Activated CD4-positive, alpha-beta memory T cell treated with anti-CD3 and anti-CD28 coated beads, Interleukin-2, amount 10 ng/mL, durations not matched to agents 7 days and 5 days (primary cell): ENCODE data around the gene UST. TPM values are rescaled to one million over a fixed set of nuclear protein-coding genes. Genes with fewer than 3 reads are reported as not detected.
"Not testable (repeated sequence)": the region's sequence is repeated elsewhere in the genome, so short reads cannot be mapped to it uniquely, and the experiment has no call there.

Experiments
- CTCF ChIA-PET: fragments of 350-600 bp; sonication (Branson Sonifier 250); formaldehyde crosslinking; loops from one replicate; lab custom pipeline; 2021; ENCODE audit warnings: antibody characterized with exemption, inconsistent platforms; lab: Charles Lee
- POLR2A ChIA-PET: fragments of 350-600 bp; sonication (Branson Sonifier 250); formaldehyde crosslinking; loops from one replicate; lab custom pipeline; 2021; ENCODE audit warnings: antibody characterized with exemption; lab: Charles Lee
- DNase-seq: peaks from one replicate; pipeline ENCODE4 v3.0.0-alpha.2; 2020
- H3K27ac Mint-ChIP-seq: one replicate; pipeline ENCODE4 v1.8.0; 2021; ENCODE audit warnings: mild to moderate bottlenecking, mixed read lengths
- H3K27me3 Mint-ChIP-seq: one replicate; pipeline ENCODE4 v1.8.0; 2021; ENCODE audit warnings: mixed read lengths
- H3K36me3 Mint-ChIP-seq: one replicate; pipeline ENCODE4 v1.8.0; 2021; ENCODE audit warnings: low read depth, mixed read lengths
- H3K4me1 Mint-ChIP-seq: one replicate; pipeline ENCODE4 v1.8.0; 2021; ENCODE audit warnings: mixed read lengths
- H3K4me3 Mint-ChIP-seq: one replicate; pipeline ENCODE4 v1.8.0; 2021; ENCODE audit warnings: mild to moderate bottlenecking, mixed read lengths
- H3K9me3 Mint-ChIP-seq: one replicate; pipeline ENCODE4 v1.8.0; 2021; ENCODE audit warnings: mixed read lengths
- total RNA-seq, 2 experiments: library from RNA; stranded (reverse); gene quantifications; one replicate each; pipeline ENCODE4 v1.2.3, GENCODE V29; 2021

The UST gene
- total RNA-seq, 2 experiments from 2014 or later: 0.80 to 0.93 TPM

DNA sequence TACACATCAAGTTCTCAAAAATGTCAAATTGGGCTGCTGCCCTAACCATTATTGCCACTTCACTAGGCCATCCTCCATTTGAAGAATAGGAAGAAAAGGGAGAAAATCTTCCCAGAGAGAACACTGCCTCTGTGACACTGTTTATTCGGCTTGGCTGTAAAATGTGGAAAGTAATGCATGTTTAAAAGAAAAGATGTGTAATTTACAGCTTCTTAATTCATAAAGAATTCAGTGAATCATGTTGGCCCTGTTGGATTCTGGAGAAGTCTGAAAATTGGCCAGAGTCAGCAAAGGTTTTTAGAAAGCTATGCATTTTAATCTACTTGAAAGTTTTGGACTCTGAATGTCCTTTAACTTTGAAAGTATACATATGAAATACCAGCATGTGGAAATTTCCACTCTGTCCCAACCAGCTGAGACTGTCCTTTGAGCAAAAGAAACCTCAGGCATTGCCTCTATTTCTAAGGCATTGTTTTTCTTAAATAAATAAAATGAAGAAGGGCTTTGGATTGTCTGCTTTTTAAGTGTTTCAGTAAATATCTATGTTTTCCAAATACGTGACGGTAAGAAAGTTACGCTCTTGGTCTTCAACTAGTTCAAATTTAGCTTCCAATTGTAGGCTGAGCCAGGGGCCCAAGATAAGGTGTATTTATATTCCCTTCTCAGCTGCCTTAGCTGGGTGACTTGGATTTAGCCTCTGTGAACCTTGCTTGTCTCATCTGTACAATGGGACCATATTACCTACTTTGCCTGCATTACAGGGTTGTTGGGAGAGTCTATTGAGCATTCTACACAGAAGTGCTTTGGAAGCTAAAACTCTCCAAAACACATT is 222.2 kb downstream of the UST start:
- Mint-ChIP-seq H3K36me3 (no peaks in the 10 kb centered on the region), H3K27ac (no peak overlapping the region), H3K4me3 (no peak overlapping the region), H3K4me1 (no peaks in the 10 kb centered on the region), H3K27me3 (peaks cover 18% of the 10 kb centered on the region), H3K9me3 (no peaks in the 10 kb centered on the region)
- ChIA-PET CTCF (no interaction called here), POLR2A (no interaction called here)
- no peak for DNase-seq

DNA sequence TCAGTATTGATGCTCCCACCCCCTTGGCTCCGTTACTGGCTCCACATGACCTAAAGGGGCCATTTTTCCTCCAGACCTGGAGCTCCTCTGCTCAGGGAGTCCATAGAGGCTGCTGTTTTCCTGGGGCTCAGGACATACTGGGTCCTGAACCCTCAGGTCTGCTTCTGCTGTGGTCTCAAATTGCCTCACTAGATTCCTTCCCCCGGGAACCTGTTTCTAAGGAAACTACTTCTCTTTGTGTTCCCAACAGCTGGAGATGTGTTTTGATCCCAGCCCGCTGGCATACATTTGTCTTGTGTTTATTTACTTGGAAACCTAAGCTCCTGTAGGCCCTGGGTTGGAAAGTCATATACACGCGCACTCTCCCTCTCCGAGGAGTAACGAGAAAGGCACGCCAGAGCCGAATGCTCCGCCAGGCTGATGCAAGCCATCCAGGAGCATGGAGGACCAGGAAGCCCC is 222.8 kb downstream of the UST start:
- Mint-ChIP-seq H3K27ac (no peak overlapping the region), H3K4me3 (no peak overlapping the region), H3K4me1 (no peaks in the 10 kb centered on the region), H3K27me3 (peaks cover 18% of the 10 kb centered on the region), H3K36me3 (no peaks in the 10 kb centered on the region), H3K9me3 (no peaks in the 10 kb centered on the region)
- CTCF ChIA-PET: no interaction called here
- POLR2A ChIA-PET: no interaction called here
- no peak for DNase-seq

DNA sequence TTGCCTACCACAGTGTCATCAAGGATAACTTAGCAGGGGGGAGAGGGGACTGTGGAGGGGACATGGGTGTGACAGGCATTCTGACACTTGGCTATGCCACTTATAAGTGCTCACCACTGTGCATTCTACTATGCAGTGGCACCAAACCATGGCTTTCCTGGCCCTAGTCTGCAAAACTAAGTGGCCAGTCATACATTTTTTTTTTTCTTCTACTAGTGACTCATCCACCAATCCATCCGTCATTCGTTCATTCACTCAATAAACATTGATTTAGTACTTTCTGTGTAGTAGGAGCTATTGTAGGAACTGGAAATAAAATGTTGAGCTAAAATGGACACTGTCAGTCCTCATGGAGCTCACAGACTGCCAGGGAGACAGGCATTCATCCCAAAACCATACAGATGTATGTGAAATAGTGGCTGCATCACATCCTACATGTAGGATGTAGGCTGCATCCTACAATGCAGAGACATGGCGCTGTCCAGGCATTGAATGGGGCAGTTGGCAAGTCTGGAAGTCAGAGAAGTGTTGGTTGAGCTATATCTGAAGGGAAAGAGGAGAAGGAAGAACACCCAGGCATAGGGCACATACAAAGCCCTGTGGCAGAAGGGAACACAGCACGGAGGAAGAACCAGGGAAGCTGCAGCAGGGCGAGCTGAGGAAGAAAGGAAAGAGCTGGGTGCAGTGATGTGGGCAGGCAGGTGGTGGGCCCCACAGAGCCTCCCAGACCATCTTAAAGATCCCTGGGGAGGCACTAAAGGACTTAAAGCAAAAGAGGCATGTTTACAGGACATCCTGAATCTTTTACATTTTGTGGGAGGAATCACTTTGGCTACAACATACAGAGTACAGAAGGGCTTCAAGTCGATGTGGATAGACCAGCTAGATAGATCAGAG is 224.4 kb downstream of the UST start:
- CTCF ChIA-PET: interaction anchor here (1.1 to 1.9 kb wide), 2 partner anchors 393 to 461 kb away, joined by 4 to 7 read pairs; no protein-coding TSS in a partner anchor
- Mint-ChIP-seq H3K4me1 (no peaks in the 10 kb centered on the region), H3K27ac (no peak overlapping the region), H3K9me3 (no peaks in the 10 kb centered on the region), H3K27me3 (peaks cover 20% of the 10 kb centered on the region), H3K4me3 (no peak overlapping the region), H3K36me3 (no peaks in the 10 kb centered on the region)
- DNase-seq: no peak
- POLR2A ChIA-PET: no interaction called here

DNA sequence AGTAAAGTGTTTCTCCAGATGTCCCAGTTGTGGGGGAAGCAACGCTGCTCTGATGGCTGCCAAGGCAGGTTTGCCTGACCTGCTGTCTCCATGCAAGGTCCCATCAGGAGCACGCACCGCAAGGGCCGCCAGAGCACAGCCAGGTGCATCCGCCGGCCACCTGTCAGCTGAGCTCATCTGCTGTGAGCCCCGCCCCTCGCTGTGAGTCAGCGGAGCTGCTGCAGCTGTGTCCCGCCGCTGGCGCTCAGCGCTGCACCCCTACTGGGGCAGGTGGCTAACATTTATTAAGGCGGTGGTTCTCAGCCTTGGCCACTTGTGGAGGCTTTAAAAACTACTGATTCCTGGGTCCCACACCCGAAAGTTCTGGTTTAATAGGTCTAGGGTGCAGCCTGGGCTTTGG is 225.7 kb downstream of the UST start:
- peaks cover 20% of the 10 kb centered on the region for H3K27me3 Mint-ChIP-seq
- H3K4me3 Mint-ChIP-seq: no peak overlapping the region
- H3K27ac Mint-ChIP-seq: no peak overlapping the region
- CTCF ChIA-PET: interaction anchor here (1.1 to 1.9 kb wide), 3 partner anchors 17 to 459 kb away, joined by 3 to 7 read pairs (median 4); no protein-coding TSS in a partner anchor
- no peaks in the 10 kb centered on the region for H3K4me1 Mint-ChIP-seq
- peak; percentile 49 for DNase-seq
- no peaks in the 10 kb centered on the region for H3K9me3 Mint-ChIP-seq
- H3K36me3 Mint-ChIP-seq: no peaks in the 10 kb centered on the region
- POLR2A ChIA-PET: no interaction called here

DNA sequence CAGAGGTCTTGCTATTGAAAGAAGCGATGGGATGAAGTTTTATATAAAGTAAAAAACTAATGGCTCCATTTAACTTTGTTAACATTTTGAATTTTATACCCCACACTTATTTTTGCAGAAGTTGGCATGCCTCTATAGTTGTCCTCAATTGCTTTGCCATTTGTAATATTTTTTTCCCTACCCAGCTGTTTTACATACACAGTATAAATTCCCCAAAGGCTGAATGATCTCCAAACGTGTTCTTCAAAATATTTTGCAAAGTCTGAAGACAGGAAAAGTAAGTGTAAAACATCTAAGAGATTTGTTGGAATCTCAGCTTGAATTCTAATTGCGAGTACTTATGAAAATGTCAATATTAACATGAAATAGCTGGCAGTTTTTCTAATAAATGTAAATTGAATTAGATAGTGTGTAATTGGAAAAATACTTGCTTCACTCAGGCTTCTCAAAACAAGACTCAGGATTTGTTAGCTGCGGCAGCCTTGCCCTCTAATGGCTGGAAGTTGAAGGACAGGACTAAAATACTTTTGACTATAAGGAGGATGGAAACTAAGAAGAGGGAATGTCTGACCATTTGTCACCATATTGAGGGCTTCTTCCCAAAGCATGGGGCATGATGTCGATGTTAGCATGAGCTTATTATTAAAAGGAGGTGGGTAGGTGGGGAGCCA is 226.8 kb downstream of the UST start:
- no peaks in the 10 kb centered on the region for H3K4me1 Mint-ChIP-seq
- H3K27me3 Mint-ChIP-seq: peaks cover 20% of the 10 kb centered on the region
- no peak for DNase-seq
- ChIA-PET POLR2A (no interaction called here), CTCF (interaction anchor here (1.3 kb wide), 1 partner anchor 396 kb away, joined by 4 read pairs; no protein-coding TSS in a partner anchor)
- no peak overlapping the region for H3K27ac Mint-ChIP-seq
- no peaks in the 10 kb centered on the region for H3K9me3 Mint-ChIP-seq
- no peaks in the 10 kb centered on the region for H3K36me3 Mint-ChIP-seq
- H3K4me3 Mint-ChIP-seq: no peak overlapping the region

DNA sequence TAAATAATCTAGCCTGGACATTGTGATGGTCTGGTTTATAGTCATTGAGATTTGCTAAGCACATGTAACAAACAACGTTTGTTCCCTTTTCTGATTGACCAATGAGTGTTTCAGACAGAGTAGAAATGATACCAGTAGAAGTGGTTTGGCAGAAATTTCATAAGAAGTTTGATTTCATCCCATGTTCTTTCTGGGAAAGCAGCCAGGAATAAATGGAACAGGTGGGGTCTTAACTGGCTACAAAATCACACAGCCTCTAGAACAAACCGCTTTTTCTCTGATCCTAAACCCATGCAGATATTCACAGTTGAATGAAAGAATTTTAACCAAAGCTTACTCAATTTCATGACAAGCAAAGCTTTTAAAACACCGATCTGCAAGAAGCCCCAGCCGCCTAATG is 227.5 kb downstream of the UST start:
- no peak overlapping the region for H3K4me3 Mint-ChIP-seq
- no peaks in the 10 kb centered on the region for H3K36me3 Mint-ChIP-seq
- DNase-seq: no peak
- ChIA-PET CTCF (interaction anchor here (1.3 kb wide), 1 partner anchor 397 kb away, joined by 4 read pairs; no protein-coding TSS in a partner anchor), POLR2A (no interaction called here)
- peaks cover 20% of the 10 kb centered on the region for H3K27me3 Mint-ChIP-seq
- no peak overlapping the region for H3K27ac Mint-ChIP-seq
- H3K9me3 Mint-ChIP-seq: no peaks in the 10 kb centered on the region
- no peaks in the 10 kb centered on the region for H3K4me1 Mint-ChIP-seq

DNA sequence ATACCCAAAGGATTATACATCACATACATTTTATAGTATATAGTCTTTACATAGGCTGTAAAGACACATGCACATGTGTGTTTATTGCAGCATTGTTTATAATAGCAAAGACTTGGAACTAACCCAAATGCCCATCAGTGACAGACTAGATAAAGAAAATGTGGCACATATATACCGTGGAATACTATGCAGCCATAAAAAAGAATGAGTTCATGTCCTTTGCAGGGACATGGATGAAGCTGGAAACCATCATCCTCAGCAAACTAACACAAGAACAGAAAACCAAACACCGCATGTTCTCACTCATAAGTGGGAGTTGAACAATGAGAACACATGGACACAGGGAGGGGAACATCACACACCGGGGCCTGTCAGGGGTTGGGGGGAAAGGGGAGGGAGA is 231.5 kb downstream of the UST start:
- H3K4me3 Mint-ChIP-seq, CTCF ChIA-PET, H3K36me3 Mint-ChIP-seq, H3K27ac Mint-ChIP-seq, POLR2A ChIA-PET, DNase-seq, H3K27me3 Mint-ChIP-seq, H3K4me1 Mint-ChIP-seq, H3K9me3 Mint-ChIP-seq: not testable (repeated sequence)

DNA sequence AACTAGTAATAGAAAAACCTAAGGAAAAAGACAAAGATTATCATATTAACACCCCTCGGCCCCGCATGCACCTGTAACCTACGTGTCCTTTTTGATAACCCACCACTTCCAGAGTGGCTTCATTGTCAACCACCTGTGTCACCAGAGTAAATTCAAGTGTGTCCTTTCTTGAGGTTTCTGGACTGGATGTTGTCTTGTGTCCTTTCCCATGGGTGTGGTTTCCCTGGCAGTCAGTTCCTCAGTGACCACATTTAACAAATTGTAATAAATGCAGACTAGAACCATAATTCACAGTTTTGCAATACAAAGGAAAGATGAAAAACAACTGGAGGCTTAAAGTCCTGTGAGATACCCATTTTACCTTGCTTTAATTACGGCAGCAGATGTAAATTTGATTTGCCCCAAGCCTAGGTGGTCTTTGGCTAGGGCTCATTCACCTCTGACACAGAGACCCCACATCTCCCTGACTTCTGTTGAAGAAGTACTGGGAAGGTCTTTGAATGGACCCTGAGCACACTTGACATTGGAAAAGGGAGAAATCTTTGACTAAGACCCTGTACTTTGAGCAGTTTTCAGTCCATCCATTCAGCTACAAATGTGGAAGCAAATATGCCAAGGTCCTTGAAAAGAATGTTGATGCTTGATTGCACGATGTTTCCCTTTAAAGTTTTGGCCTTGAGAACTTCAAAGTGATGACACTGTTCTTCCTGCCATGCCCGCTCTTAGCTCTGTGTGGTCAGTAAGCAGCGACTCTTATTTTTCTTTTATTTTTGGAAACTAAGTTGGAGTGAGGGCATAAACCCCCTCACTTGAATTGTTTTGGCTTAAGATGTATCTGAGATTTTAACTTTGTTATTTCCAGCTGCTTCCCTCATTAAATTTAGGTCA is 232.4 kb downstream of the UST start:
- Mint-ChIP-seq H3K4me1 (no peaks in the 10 kb centered on the region), H3K9me3 (no peaks in the 10 kb centered on the region), H3K36me3 (no peaks in the 10 kb centered on the region), H3K4me3 (no peak overlapping the region), H3K27me3 (peaks cover 2% of the 10 kb centered on the region), H3K27ac (no peak overlapping the region)
- ChIA-PET CTCF (no interaction called here), POLR2A (no interaction called here)
- DNase-seq: no peak

DNA sequence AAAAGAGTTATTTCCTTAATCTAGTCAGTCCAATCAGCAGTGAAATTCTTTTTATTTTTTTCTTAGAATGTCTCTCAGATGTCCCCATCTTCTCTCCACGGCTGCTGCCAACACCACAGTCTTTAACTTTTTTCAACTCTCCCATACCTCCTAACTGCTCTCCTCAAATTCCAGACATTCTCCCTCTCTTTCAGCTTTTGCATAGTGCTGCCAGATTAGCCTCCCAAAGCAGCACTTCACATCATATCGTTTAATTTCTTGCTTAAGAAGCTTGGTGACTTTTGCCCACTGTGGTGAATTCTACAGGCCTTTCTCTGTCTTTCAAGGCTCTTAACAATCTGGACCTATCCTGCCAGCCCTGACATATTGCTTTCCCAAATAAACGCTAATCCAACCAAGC is 233.4 kb downstream of the UST start:
- no peaks in the 10 kb centered on the region for H3K9me3 Mint-ChIP-seq
- DNase-seq: no peak
- H3K27me3 Mint-ChIP-seq: peaks cover under 1% of the 10 kb centered on the region
- ChIA-PET CTCF (interaction anchor here (1.4 kb wide), 1 partner anchor 452 kb away, joined by 5 read pairs; no protein-coding TSS in a partner anchor), POLR2A (no interaction called here)
- no peak overlapping the region for H3K27ac Mint-ChIP-seq
- H3K36me3 Mint-ChIP-seq: no peaks in the 10 kb centered on the region
- H3K4me3 Mint-ChIP-seq: no peak overlapping the region
- H3K4me1 Mint-ChIP-seq: no peaks in the 10 kb centered on the region

DNA sequence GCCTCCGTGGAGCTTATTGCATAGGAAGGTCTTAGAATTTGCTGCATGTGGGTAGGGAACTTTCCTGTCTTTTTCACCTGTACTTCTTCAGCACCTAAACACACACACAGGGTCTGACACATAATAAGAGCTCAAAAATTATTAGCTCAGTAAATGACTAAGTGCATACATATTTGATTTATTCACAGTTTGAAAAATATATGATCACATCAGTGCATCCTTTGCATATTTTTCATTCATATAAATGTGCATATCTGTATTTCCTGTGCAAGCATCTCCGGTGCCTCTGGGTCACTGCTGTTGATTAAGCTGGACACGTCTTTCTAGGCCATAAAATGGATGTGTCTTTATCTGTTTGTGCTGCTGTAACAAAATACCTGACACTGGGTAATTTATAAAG is 234.7 kb downstream of the UST start:
- no peaks in the 10 kb centered on the region for H3K4me1 Mint-ChIP-seq
- H3K36me3 Mint-ChIP-seq: no peaks in the 10 kb centered on the region
- H3K9me3 Mint-ChIP-seq: no peaks in the 10 kb centered on the region
- H3K4me3 Mint-ChIP-seq: no peak overlapping the region
- H3K27ac Mint-ChIP-seq: no peak overlapping the region
- no peak for DNase-seq
- CTCF ChIA-PET: interaction anchor here (1.4 kb wide), 1 partner anchor 450 kb away, joined by 5 read pairs; no protein-coding TSS in a partner anchor
- POLR2A ChIA-PET: no interaction called here
- H3K27me3 Mint-ChIP-seq: no peaks in the 10 kb centered on the region

DNA sequence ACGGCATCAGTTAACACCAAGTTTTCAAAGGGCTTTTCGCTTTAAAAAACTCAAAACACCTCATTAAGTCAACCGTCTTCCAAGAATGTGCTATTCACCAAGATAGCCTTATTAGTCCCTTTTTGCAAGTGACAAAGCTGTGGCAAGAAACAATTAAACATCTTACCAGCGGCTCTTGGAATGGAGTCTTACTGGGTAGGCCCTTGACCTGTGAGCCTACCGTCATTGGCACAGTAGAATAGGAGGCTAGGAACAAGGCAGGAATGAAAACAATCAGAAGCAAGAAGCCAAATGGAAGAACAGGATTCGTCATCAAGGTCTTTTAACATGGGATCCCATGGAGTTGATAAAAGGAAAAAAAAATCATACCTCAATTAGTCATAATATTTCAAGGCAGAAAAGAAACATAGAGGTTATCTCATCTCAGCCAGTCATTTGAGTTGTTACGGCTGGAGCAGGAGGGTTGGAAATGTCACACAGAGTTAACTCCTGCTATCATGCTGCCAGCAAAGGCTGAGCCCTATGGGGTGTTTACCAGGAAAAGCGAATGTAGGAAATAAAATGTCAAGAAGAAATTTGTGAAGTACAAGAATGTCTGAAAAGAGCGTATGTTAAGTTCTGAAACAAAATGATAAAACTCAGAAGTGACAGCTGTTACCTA is 236.4 kb downstream of the UST start:
- no peaks in the 10 kb centered on the region for H3K27me3 Mint-ChIP-seq
- no peak overlapping the region for H3K4me3 Mint-ChIP-seq
- CTCF ChIA-PET: no interaction called here
- DNase-seq: no peak
- no peaks in the 10 kb centered on the region for H3K9me3 Mint-ChIP-seq
- H3K4me1 Mint-ChIP-seq: no peaks in the 10 kb centered on the region
- no peak overlapping the region for H3K27ac Mint-ChIP-seq
- POLR2A ChIA-PET: no interaction called here
- no peaks in the 10 kb centered on the region for H3K36me3 Mint-ChIP-seq

DNA sequence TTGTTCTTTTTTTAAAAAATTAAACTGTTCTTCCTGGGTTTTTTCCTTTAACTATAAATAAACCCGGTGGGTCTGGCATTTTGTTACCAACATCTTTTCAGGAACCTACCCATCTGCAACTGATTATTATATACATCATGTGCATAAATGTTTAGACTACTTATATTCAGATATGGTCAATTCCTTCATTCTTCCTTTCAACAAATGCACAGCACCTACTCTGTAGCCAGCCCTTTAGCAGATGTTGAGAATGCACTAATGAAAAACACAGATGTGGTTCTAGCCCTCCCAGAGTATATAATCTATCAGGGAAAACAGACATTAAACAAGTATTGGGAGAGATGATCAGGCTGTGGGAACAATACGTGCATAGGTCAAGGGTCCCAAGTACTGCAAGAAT is 237.1 kb downstream of the UST start:
- Mint-ChIP-seq H3K9me3 (no peaks in the 10 kb centered on the region), H3K27me3 (no peaks in the 10 kb centered on the region), H3K4me3 (no peak overlapping the region), H3K36me3 (no peaks in the 10 kb centered on the region), H3K27ac (no peak overlapping the region), H3K4me1 (no peaks in the 10 kb centered on the region)
- ChIA-PET CTCF (no interaction called here), POLR2A (no interaction called here)
- DNase-seq: no peak
